HCT116 (cell line): Measurements from ENCODE around the gene RLF. TPM values are rescaled to one million over a fixed set of nuclear protein-coding genes. Genes with fewer than 3 reads are reported as not detected.
"Not testable (repeated sequence)": the region's sequence is repeated elsewhere in the genome, so short reads cannot be mapped to it uniquely, and the experiment has no call there.

Source experiments
- ATAC-seq: fragments of 200-7000 bp; cut with Tn5 transposase; 2 replicates; pipeline ENCODE4 v1.9.1; 2020; ENCODE audit warnings: mild to moderate bottlenecking, moderate library complexity
- BruUV-seq: library from RNA; stranded (reverse); fragments of 400-500 nt; replicated peaks from 2 replicates; lab custom pipeline; 2021; lab: Mats Ljungman, UMichigan
- CTCF ChIA-PET: fragments of 300-600 bp; sonication (Branson Sonifier 250); formaldehyde crosslinking; loops from one replicate; lab custom pipeline; 2021; ENCODE audit warnings: antibody characterized with exemption; lab: Charles Lee
- POLR2A ChIA-PET: fragments of 300-600, 350-600 bp; sonication (Branson Sonifier 250); formaldehyde crosslinking; loops from one replicate; lab custom pipeline; 2021; ENCODE audit warnings: antibody characterized with exemption; lab: Charles Lee
- RAD21 ChIA-PET, 2 experiments: fragments of 300-600 bp; sonication (Branson Sonifier 250); formaldehyde crosslinking; loops; one replicate each; lab custom pipeline; 2023; ENCODE audit warnings: low total read pairs in 2 of 2; ENCODE audit not compliant: uncharacterized antibody in 2 of 2, unreplicated experiment in 2 of 2, low non-redundant PET in 1 of 2; lab: Charles Lee
- DNase-seq: peaks from one replicate; pipeline ENCODE4 v3.0.0-alpha.2; 2010; ENCODE audit warnings: low read depth, low spot score
- H2AFZ ChIP-seq: fragments of 200-600 bp; shearing (Covaris generic), sonication (generic); 2 replicates; pipeline ENCODE4 v1.6.1; 2017; ENCODE audit warnings: low read depth, mixed run types, mixed read lengths, antibody characterized with exemption, low read length; ENCODE audit not compliant: poor library complexity, severe bottlenecking
- H3K27ac ChIP-seq: 2 replicates; pipeline ENCODE4 v1.5.1; 2012; ENCODE audit warnings: low read depth, low read length
- H3K27me3 ChIP-seq: fragments of 200-600 bp; sonication (generic); 2 replicates; pipeline ENCODE4 v1.6.1; 2016; ENCODE audit warnings: mixed run types, low read length, mixed read lengths; ENCODE audit not compliant: insufficient read depth
- H3K36me3 ChIP-seq, 2 experiments: fragments of 200-500 bp in 1 of 2; fragments of 200-600 bp in 1 of 2; sonication (Bioruptor generic) in 1 of 2; sonication (generic) in 1 of 2; 2 replicates each; pipeline versions ENCODE4 v1.5.1 to v1.6.1; 2014 to 2016; ENCODE audit warnings: low read length in 2 of 2, inconsistent platforms in 1 of 2, mixed read lengths in 1 of 2, mixed run types in 1 of 2; ENCODE audit not compliant: insufficient read depth in 2 of 2, control insufficient read depth in 1 of 2
- H3K4me1 ChIP-seq, 2 experiments: fragments of 200-600 bp in 1 of 2; sonication (generic) in 1 of 2; 2 replicates each; pipeline versions ENCODE4 v1.5.1 to v1.6.1; 2012 to 2017; ENCODE audit warnings: low read length in 2 of 2, inconsistent platforms in 1 of 2, mild to moderate bottlenecking in 1 of 2, mixed read lengths in 1 of 2, mixed run types in 1 of 2, moderate library complexity in 1 of 2; ENCODE audit not compliant: insufficient read depth in 2 of 2, control insufficient read depth in 1 of 2
- H3K4me2 ChIP-seq: fragments of 200-600 bp; sonication (generic); 2 replicates; pipeline ENCODE4 v1.6.1; 2017; ENCODE audit warnings: mixed run types, low read length, mixed read lengths
- H3K4me3 ChIP-seq, 2 experiments: fragments of 200-600 bp in 1 of 2; sonication (generic) in 1 of 2; replicated peaks in 1 of 2; 2 replicates each; pipeline ENCODE4 v1.5.1; 2011 to 2016; ENCODE audit warnings: low read length in 2 of 2, control low read depth in 1 of 2, low read depth in 1 of 2, mild to moderate bottlenecking in 1 of 2, mixed read lengths in 1 of 2, mixed run types in 1 of 2
- H3K79me2 ChIP-seq: fragments of 200-600 bp; sonication (generic); 2 replicates; pipeline ENCODE4 v1.6.1; 2017; ENCODE audit warnings: mild to moderate bottlenecking, mixed run types, low read length, moderate library complexity, mixed read lengths; ENCODE audit not compliant: insufficient read depth
- H3K9ac ChIP-seq: fragments of 200-600 bp; sonication (generic); 2 replicates; pipeline ENCODE4 v1.6.1; 2016; ENCODE audit warnings: low read length, mixed read lengths
- H3K9me2 ChIP-seq: fragments of 200-600 bp; sonication (generic), shearing (Covaris generic); 2 replicates; pipeline ENCODE4 v1.6.1; 2017; ENCODE audit warnings: mixed run types, mild to moderate bottlenecking, moderate library complexity; ENCODE audit not compliant: insufficient read depth
- H3K9me3 ChIP-seq, 2 experiments: fragments of 200-500 bp in 1 of 2; fragments of 200-600 bp in 1 of 2; sonication (Bioruptor generic) in 1 of 2; sonication (generic) in 1 of 2; 2 replicates each; pipeline ENCODE4 v1.6.1; 2014 to 2017; ENCODE audit warnings: low read length in 2 of 2, mixed read lengths in 2 of 2, inconsistent platforms in 1 of 2, low read depth in 1 of 2, mild to moderate bottlenecking in 1 of 2, mixed run types in 1 of 2, moderate library complexity in 1 of 2; ENCODE audit not compliant: control insufficient read depth in 1 of 2, insufficient read depth in 1 of 2
- H4K20me1 ChIP-seq: fragments of 200-600 bp; sonication (generic), shearing (Covaris generic); 2 replicates; pipeline ENCODE4 v1.6.1; 2017; ENCODE audit warnings: mixed run types, mild to moderate bottlenecking, moderate library complexity; ENCODE audit not compliant: insufficient read depth
- ATF3 ChIP-seq: IDR thresholded peaks from 2 replicates; pipeline ENCODE4 v1.6.1; 2012
- CBX3 ChIP-seq: IDR thresholded peaks from 2 replicates; pipeline ENCODE4 v1.6.1; 2012; ENCODE audit warnings: low read depth
- CEBPB ChIP-seq: IDR thresholded peaks from 2 replicates; pipeline ENCODE4 v1.6.1; 2012; ENCODE audit warnings: low read depth
- CTCF ChIP-seq, 3 experiments: fragments of 200-600 bp in 1 of 3; sonication (generic) in 1 of 3; IDR thresholded peaks in 2 of 3; conservative IDR thresholded peaks in 1 of 3; 2 replicates each; pipeline ENCODE4 v1.5.1; 2012 to 2017; ENCODE audit warnings: low read depth in 2 of 3, low read length in 2 of 3, antibody characterized with exemption in 1 of 3, borderline replicate concordance in 1 of 3, control low read depth in 1 of 3, mild to moderate bottlenecking in 1 of 3, mixed read lengths in 1 of 3, mixed run types in 1 of 3, moderate library complexity in 1 of 3; ENCODE audit not compliant: insufficient read depth in 1 of 3
- ELF1 ChIP-seq: IDR thresholded peaks from 2 replicates; pipeline ENCODE4 v1.6.1; 2012; ENCODE audit warnings: low read depth, borderline replicate concordance
- EZH2 ChIP-seq: fragments of 200-600 bp; sonication (generic); IDR thresholded peaks from 2 replicates; pipeline ENCODE4 v1.6.1; 2017; ENCODE audit warnings: antibody characterized with exemption, mixed run types
- EZH2phosphoT487 ChIP-seq: fragments of 200-600 bp; IDR thresholded peaks from 2 replicates; pipeline ENCODE4 v1.6.1; 2018; ENCODE audit warnings: antibody characterized with exemption, borderline replicate concordance
- FOSL1 ChIP-seq: IDR thresholded peaks from 2 replicates; pipeline ENCODE4 v1.6.1; 2012; ENCODE audit warnings: low read depth
- JUND ChIP-seq: IDR thresholded peaks from 2 replicates; pipeline ENCODE4 v1.6.1; 2012
- MAX ChIP-seq: IDR thresholded peaks from 2 replicates; pipeline ENCODE4 v1.6.1; 2012
- POLR2A ChIP-seq: IDR thresholded peaks from 2 replicates; pipeline ENCODE4 v1.7.0; 2011; ENCODE audit warnings: borderline replicate concordance; ENCODE audit not compliant: insufficient read depth, insufficient read length; ENCODE audit errors: extremely low read depth
- POLR2AphosphoS5 ChIP-seq: IDR thresholded peaks from 2 replicates; pipeline ENCODE4 v1.6.1; 2011; ENCODE audit warnings: mild to moderate bottlenecking, low read depth, low read length, moderate library complexity
- RAD21 ChIP-seq: IDR thresholded peaks from 2 replicates; pipeline ENCODE4 v1.6.1; 2012; ENCODE audit warnings: low read depth, mild to moderate bottlenecking
- SIN3A ChIP-seq: IDR thresholded peaks from 2 replicates; pipeline ENCODE4 v1.6.1; 2012; ENCODE audit warnings: low read depth
- SP1 ChIP-seq: IDR thresholded peaks from 2 replicates; pipeline ENCODE4 v1.6.1; 2012; ENCODE audit warnings: low read depth
- SRF ChIP-seq: IDR thresholded peaks from 2 replicates; pipeline ENCODE4 v1.6.1; 2012; ENCODE audit warnings: low read depth
- TCF7L2 ChIP-seq: IDR thresholded peaks from 2 replicates; pipeline ENCODE4 v1.7.0; 2011; ENCODE audit warnings: borderline replicate concordance, inconsistent platforms; ENCODE audit not compliant: insufficient read depth, insufficient read length; ENCODE audit errors: extremely low read depth
- YY1 ChIP-seq: IDR thresholded peaks from 2 replicates; pipeline ENCODE4 v1.6.1; 2011; ENCODE audit warnings: low read length, low read depth, moderate library complexity, mild to moderate bottlenecking; ENCODE audit not compliant: insufficient replicate concordance; ENCODE audit errors: extremely low read depth
- ZBTB33 ChIP-seq: IDR thresholded peaks from 2 replicates; pipeline ENCODE4 v1.6.1; 2011; ENCODE audit warnings: mild to moderate bottlenecking, low read length, moderate library complexity; ENCODE audit not compliant: insufficient replicate concordance; ENCODE audit errors: extremely low read depth
- ZNF274 ChIP-seq: fragments of 200-500 bp; sonication (Bioruptor generic); IDR thresholded peaks from 2 replicates; pipeline ENCODE4 v1.6.1; 2014; ENCODE audit warnings: mild to moderate bottlenecking, low read depth, low read length, inconsistent platforms
- intact Hi-C: fragments of 100-400 bp; cut with micrococcal nuclease; formaldehyde crosslinking; loops from 2 replicates; pipeline ENCODE4 v1.10.0; 2022
- total RNA-seq: library from RNA; stranded (reverse); gene quantifications from one replicate; pipeline ENCODE4 v1.2.1, GENCODE V29; 2021; ENCODE audit not compliant: unreplicated experiment

Gene RLF
- total RNA-seq, 1 experiment from 2014 or later, result 20.5 TPM

GRCh38 chr1:40218333-40218732 is 57.1 kb downstream of the RLF start:
- ChIA-PET POLR2A (no interaction called here), CTCF (no interaction called here), RAD21 (no interaction called here)
- no peaks in the 10 kb centered on the region for H3K4me1 ChIP-seq
- intact Hi-C loops, result no loop called here
- H2AFZ ChIP-seq, result no peak overlapping the region
- H3K9ac ChIP-seq, result no peak overlapping the region
- no peaks in the 10 kb centered on the region; a peak in 1 of 4 replicates for H3K36me3 ChIP-seq
- DNase-seq (no peak), ATAC-seq (no peak)
- BruUV-seq, result no TSS peak
- no peaks in the 10 kb centered on the region for H3K9me2 ChIP-seq
- H4K20me1 ChIP-seq, result no peaks in the 10 kb centered on the region
- H3K27ac ChIP-seq, result no peak overlapping the region
- no peak overlapping the region for H3K4me2 ChIP-seq
- no peaks in the 10 kb centered on the region for H3K27me3 ChIP-seq
- peaks cover 13% of the 10 kb centered on the region for H3K79me2 ChIP-seq
- no peaks in the 10 kb centered on the region for H3K9me3 ChIP-seq
- no peak overlapping the region for H3K4me3 ChIP-seq
- TF ChIP-seq CEBPB, result no peak
- no peak for TF ChIP-seq FOSL1
- no peak for TF ChIP-seq EZH2phosphoT487
- TF ChIP-seq ATF3, result no peak
- TF ChIP-seq RAD21, result no peak
- TF ChIP-seq YY1, result no peak
- no peak for TF ChIP-seq POLR2AphosphoS5
- TF ChIP-seq CTCF (IDR thresholded peaks at IDR 0.05 in 2 of 3, conservative IDR thresholded peaks at IDR 0.05 in 1 of 3; ENCODE audit: borderline replicate concordance in 1 of 3, insufficient read depth in 1 of 3, low read depth in 2 of 3, low read length in 2 of 3), result no peak
- TF ChIP-seq ZBTB33, result no peak
- no peak for TF ChIP-seq SP1
- no peak for TF ChIP-seq SRF
- TF ChIP-seq MAX, result no peak
- no peak for TF ChIP-seq JUND
- TF ChIP-seq ELF1, result no peak
- no peak for TF ChIP-seq TCF7L2
- TF ChIP-seq POLR2A, result no peak
- no peak for TF ChIP-seq CBX3
- no peak for TF ChIP-seq ZNF274
- no peak for TF ChIP-seq SIN3A
- no peak for TF ChIP-seq EZH2
- TF ChIP-seq, all 23 proteins: peak for 0

GRCh38 chr1:40221471-40221905 is 60.3 kb downstream of the RLF start:
- CTCF ChIA-PET, H3K4me1 ChIP-seq, H3K4me2 ChIP-seq, H3K9me2 ChIP-seq, H3K4me3 ChIP-seq, ATAC-seq, H4K20me1 ChIP-seq, H3K27ac ChIP-seq, POLR2A ChIA-PET, H3K27me3 ChIP-seq, intact Hi-C loops, H3K9me3 ChIP-seq, BruUV-seq, H2AFZ ChIP-seq, H3K36me3 ChIP-seq, RAD21 ChIA-PET, H3K9ac ChIP-seq, DNase-seq: not testable (repeated sequence)
- H3K79me2 ChIP-seq, result peaks cover 24% of the 10 kb centered on the region
